ENCODE measurements around the gene DEPDC4.

Gene DEPDC4

DNA sequence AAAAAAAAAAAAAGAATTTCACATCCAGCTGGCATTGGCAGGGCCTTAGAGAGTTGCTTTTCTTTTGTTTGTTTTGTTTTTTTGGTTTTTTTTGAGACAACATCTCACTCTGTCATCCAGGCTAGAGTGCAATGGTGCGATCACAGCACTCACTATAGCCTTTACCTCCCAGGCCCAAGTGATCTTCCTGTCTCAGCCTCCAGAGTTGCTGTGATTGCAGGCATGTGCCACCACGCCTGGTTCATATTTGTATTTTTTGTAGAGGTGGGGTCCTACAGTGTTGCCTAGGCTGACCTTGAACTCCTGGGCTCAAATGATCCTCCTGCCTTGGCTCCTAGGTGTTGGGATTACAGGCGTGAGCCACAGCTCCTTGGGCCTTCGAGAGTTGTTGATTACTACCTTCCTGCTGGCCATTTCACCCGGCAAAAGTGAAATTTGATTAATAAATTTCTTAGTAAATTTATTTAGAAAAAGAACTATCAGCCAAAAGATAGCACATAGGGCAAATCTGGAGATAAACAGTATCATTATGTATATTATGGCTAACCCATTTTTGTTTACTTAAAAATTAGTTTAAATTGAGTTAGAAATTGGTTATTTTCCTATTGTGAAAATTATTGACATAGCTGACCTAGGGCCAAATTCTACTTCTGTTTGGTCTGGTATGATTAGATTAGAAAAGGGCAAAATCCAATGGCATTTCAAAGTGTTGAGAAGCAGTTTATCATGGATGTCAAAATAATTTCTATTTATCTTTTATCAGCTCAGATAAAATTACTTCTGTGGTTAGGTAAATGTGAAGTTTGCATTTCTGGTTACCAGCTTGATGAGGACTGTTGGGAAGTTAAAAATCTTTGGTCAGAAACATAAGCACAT, 53.6 kb downstream of the DEPDC4 start:
- no peak for DNase-seq

DNA sequence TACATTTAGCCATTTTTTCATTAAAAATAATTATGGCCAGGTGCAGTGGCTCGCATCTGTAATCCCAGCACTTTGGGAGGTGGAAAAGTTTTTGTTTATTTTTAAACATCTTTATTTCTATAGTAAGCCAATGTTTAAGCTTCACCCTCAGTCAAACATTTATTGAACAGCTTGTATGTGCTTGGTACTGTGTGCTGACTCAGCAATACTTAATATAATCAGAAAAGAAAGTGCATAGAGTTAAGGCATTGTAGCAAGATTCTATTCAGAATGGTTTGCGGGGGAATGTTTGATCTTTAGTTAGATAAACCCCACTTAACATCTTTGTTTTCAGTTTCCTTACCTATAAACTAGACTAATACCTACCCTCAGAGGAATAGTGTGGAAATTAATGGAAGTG, 55.2 kb downstream of the DEPDC4 start:
- DNase-seq: no peak

DNA sequence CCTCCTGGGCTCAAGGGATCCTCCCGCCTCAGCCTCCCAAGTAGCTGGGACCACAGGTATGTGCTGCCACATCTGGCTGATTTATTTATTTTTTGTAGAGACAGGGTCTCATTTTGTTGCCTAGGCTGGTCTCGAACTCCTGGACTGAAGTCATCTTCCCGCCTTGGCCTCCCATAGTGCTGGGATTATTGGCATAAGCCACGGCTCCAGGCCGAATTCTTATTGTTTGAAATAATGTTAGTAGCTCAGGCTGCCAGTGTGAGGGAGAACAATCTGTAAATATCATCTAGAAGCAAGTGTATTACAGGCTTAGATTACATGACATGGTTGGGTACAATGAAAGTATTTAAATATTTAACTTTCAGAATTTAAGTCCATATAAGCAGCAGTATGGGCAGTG, 58.0 kb downstream of the DEPDC4 start:
- no peak for DNase-seq

DNA sequence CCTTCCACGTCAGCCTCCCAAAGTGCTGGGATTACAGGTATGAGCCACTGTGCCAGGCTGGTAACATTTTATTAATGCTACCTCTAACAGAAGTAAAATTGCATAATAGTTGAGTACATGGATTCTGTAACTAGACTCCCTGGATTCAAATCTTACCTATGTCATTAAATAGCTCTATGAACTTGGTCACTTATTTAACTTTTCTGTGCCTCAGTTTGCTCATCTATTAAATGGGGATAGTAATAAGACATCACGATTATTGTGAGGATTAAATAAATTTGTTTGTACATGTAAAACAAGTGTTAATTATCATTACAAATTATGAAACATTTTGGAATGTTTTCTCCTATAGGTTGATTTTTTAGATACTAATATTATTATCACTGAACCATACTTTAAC, 59.6 kb downstream of the DEPDC4 start:
- no peak for DNase-seq

DNA sequence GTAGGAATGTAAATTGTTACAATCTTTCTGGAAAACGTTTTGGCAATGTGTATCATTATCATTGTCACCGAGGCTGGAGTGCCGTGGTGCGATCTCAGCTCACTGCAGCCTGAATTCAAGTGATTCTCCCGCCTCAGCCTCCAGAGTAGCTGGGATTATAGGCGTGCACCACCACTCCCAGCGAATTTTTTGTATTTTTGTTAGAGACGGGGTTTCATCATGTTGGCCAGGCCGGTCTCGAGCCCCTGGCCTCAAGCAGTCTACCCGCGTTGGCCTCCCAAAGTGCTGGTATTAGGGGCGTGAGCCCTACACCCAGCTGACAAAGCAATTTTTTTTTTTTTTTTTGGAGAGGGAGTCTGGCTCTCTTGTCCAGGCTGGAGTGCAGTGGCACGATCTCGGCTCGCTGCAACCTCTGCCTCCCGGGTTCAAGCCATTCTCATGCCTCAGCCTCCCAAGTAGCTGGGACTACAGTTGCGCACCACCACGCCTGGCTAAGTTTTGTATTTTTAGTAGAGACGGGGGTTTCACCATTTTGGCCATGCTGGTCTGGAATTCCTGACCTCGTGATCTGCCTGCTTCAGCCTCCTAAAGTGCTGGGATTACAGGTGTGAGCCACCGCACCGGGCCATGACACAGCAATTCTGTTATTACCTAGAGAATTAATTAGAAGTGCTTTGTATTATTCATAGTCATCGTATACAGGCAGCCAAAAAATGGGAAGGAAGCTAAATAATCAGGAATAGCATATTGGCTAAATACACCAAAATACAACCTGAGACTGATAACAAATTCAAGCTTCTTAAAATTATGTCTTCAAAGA, 65.1 kb downstream of the DEPDC4 start:
- DNase-seq: no peak

DNA sequence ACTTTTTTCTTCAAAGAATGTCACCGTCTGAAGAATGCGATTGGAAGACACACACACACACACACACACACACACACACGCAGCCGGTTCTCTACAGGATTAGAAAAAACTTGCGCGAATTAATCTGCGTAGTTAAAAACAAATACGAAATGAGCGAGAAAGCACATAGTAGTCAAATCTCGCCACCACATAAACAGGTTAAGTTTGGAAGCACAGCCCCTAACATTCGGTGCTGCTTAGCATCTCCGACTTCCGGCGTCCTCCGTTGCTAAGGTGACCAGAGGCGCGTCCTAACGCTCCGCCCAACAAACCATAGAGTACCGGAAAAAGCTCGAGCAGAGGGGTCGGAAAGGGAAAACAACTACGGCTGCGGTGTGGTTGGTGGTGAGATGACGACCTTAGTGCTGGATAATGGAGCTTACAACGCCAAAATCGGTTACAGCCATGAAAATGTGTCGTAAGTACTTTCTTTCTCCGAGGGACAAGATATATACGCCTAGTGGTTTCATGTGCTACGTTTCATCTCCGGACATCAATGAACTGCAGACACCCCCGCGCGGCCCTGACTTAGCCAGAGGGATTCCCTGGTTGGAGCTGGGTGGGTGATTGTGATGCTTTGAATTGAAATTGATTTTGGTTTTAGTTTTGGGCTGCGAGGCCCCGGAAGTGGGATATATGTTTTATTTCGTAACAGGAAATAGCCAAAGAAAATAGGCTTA, 66.3 kb downstream of the DEPDC4 start, which contains the start of gene ACTR6:
ACTR6 (plus strand) TSS at position 353 of the 719 bp plus-strand sequence; CDS start at position 390, 37 bp downstream.
- DNase-seq: peak; percentile 99

DNA sequence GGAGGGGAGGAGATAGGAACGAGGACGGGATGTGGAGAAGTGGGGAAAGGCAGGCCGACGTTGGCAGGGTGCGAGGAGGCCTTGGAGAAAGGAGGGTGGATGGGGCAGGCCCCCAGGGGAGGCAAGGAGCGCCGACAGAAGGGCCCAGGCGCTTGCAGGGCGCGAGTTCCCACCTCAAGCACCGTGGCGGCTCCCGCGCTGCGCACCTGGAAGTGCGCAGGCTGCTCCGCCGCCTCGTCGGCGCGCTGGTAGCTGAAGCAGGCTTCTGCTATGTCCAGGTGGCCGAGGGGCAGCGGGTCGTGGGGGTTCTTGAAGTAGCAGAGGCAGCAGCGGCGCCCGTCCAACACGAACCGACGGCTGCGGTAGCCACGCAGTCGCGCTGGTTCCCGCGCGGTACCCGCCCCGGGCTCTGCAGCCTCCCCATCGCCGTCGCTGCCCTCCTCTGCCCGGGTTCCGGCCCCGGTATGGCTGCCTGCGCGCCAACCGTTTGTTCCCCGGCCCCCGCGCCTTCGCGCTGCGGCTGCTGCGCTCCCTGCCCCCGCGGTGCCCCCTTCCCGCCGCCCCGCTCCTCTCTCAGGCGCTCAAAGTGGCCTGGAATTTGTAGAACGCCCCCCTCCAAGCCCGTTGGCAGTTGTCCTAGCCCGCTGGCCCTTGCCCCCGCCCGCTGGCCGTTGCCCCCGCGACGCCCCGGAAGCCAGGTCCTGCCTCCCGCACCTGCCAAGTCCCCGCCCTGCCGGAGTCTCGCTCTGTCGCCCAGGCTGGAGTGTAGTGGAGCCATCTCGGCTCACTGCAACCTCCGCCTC, 67.3 kb downstream of the DEPDC4 start:
- peak; percentile 86 for DNase-seq

DNA sequence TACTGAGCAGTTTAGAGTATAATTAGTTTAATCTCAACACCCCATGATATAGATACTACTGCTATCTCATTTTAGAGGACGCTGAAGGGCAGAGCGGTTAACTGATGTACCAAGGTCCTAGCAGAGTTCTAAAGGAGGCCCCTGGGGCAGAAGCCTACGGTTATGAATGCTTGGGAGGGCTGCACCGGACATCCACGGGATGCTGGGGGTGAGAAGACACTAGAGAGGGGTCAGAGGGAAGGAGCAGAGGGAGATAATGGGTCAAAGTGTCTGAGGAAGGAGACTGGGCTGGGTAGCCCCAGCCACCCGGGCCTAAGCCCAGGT, 67.9 kb downstream of the DEPDC4 start:
- DNase-seq: no peak

DNA sequence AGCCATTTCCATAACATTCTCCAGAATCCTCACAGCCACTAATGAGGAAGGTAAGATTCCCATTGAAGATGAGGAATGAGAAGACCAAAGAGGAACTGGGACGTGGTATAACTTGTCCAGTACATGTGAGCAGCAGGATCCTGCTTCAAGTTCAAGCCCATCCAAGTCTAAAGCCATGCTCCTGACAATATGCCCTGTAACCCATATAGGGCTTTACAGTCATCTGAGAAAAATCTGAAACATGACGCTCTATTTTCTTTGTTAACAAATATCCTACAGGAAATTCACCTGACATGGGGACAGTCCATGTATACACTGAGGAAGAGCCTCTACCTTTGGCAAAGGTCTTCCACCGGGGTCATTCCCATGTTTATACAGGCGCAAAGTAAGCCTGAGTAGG, 69.4 kb downstream of the DEPDC4 start:
- DNase-seq: no peak

DNA sequence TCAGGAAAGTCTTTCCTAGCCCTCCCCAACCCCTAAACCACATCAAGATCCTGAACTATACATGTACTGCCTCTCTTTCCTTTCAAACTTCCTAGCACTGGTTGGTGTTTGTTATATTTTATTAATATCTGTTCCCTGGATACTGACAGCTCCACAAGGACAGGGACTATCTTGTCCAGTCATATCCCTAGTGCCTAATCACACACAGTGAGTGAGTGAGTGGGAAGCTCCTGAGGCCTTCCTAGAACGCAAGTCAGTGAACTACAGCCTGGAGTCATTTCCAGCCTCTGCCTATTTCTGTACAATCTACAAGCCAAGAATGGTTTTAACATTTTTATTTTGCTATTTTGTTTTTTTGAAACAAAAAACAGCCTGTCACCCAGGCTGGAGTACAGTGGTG, 73.8 kb downstream of the DEPDC4 start:
- no peak for DNase-seq

All from hematopoietic multipotent progenitor cell treated with erythropoietin and hydrocortisone succinate and interleukin-3 and kit ligand, for 4 days (in vitro differentiated cells).